ENCODE data around the gene EXOC4. TPM values are rescaled to one million over a fixed set of nuclear protein-coding genes. Genes with fewer than 3 reads are reported as not detected.

Gene EXOC4
- total RNA-seq, 4 donors from 2014 or later: 52.4 to 82.2 (median 67.0) TPM

GRCh38 chr7:133786401-133786937 is 533.6 kb downstream of the EXOC4 start:
- intact Hi-C loops (cut with DNase I; ENCODE audit: low total_unique reads): no loop called here
- H3K4me3 ChIP-seq (ENCODE audit: low read depth, poor library complexity, severe bottlenecking): no peak overlapping the region
- TF ChIP-seq CTCF (IDR thresholded peaks at IDR 0.05) (no peak), POLR2A (IDR thresholded peaks at IDR 0.05) (no peak)
- no peak for DNase-seq (ENCODE audit: low spot score in 2 of 2)
- WGBS, 2 donors: 60 to 63% methylated on average over 3 of the region's 3 CpGs

GRCh38 chr7:133789974-133790373 is 537.1 kb downstream of the EXOC4 start:
- WGBS, 2 donors: 68 to 89% methylated on average over 3 of the region's 3 CpGs
- TF ChIP-seq CTCF (IDR thresholded peaks at IDR 0.05): no peak
- TF ChIP-seq POLR2A (IDR thresholded peaks at IDR 0.05): no peak

GRCh38 chr7:133790911-133791310 is 538.0 kb downstream of the EXOC4 start:
- TF ChIP-seq POLR2A (IDR thresholded peaks at IDR 0.05): no peak
- TF ChIP-seq CTCF (IDR thresholded peaks at IDR 0.05): no peak
- DNase-seq (ENCODE audit: low spot score in 2 of 2): no peak
- intact Hi-C loops (cut with DNase I; ENCODE audit: low total_unique reads): no loop called here
- WGBS, 2 donors: 89 to 91% methylated on average over 4 of the region's 4 CpGs
- no peak overlapping the region for H3K4me3 ChIP-seq (ENCODE audit: low read depth, poor library complexity, severe bottlenecking)

More at GRCh38 chr7:133789974-133790373, 537.1 kb downstream of the EXOC4 start:
- H3K4me3 ChIP-seq (ENCODE audit: low read depth, poor library complexity, severe bottlenecking): no peak overlapping the region
- DNase-seq (ENCODE audit: low spot score in 2 of 2): no peak
- intact Hi-C loops (cut with DNase I; ENCODE audit: low total_unique reads): no loop called here

GRCh38 chr7:133794479-133794878 is 541.6 kb downstream of the EXOC4 start:
- H3K4me3 ChIP-seq (ENCODE audit: low read depth, poor library complexity, severe bottlenecking): no peak overlapping the region
- no peak for TF ChIP-seq CTCF (IDR thresholded peaks at IDR 0.05)
- no peak for TF ChIP-seq POLR2A (IDR thresholded peaks at IDR 0.05)
- WGBS, 2 donors: 49 to 50% methylated on average over 2 of the region's 2 CpGs
- no peak for DNase-seq (ENCODE audit: low spot score in 2 of 2)
- intact Hi-C loops (cut with DNase I; ENCODE audit: low total_unique reads): no loop called here

GRCh38 chr7:133795068-133795665 is 542.3 kb downstream of the EXOC4 start:
- no peak overlapping the region for H3K4me3 ChIP-seq (ENCODE audit: low read depth, poor library complexity, severe bottlenecking)
- intact Hi-C loops (cut with DNase I; ENCODE audit: low total_unique reads): no loop called here
- no peak for DNase-seq (ENCODE audit: low spot score in 2 of 2)
- no peak for TF ChIP-seq CTCF (IDR thresholded peaks at IDR 0.05)
- TF ChIP-seq POLR2A (IDR thresholded peaks at IDR 0.05): no peak
- WGBS, 2 donors: 81 to 91% methylated on average over 2 of the region's 2 CpGs

Data from lower leg skin (tissue), 4 donors.